ENCODE data around the gene SLC13A1.

GRCh38 chr7:123193235-123193634 is 6.5 kb downstream of the SLC13A1 start:
- no peak for TF ChIP-seq CTCF (IDR thresholded peaks at IDR 0.05)
- no peak for TF ChIP-seq POLR2A (IDR thresholded peaks at IDR 0.05)

Measured in lower leg skin (tissue), 3 donors.